Measurements from ENCODE around the gene PLET1.

GRCh38 chr11:112235750-112236390 is 24.8 kb downstream of the PLET1 start:
- TF ChIP-seq POLR2A (IDR thresholded peaks at IDR 0.05) = no peak
- no peak for TF ChIP-seq POLR2AphosphoS5 (IDR thresholded peaks at IDR 0.05)
- TF ChIP-seq EP300 (IDR thresholded peaks at IDR 0.05) = no peak
- TF ChIP-seq CTCF (IDR thresholded peaks at IDR 0.05) = no peak
